Stimulated activated CD4-positive, alpha-beta T cell treated with anti-CD3 and anti-CD28 coated beads, Interleukin-4, amount 100 ng/mL, for 4 hours (primary cell): ENCODE data around the gene TRIM8.

Experiments
- DNase-seq, 2 experiments: peaks; one replicate each; pipeline ENCODE4 v3.0.0-alpha.2; 2020

TRIM8 gene

GRCh38 chr10:102616066-102616770, 28.1 kb upstream of the TRIM8 start:
- no peak for DNase-seq

GRCh38 chr10:102617041-102617440, 27.2 kb upstream of the TRIM8 start:
- no peak for DNase-seq

- DNase-seq = no peak
These were observed 26.5 kb upstream of the TRIM8 start for GRCh38 chr10:102617816-102618215.

GRCh38 chr10:102619281-102619981, 24.8 kb upstream of the TRIM8 start:
- no peak for DNase-seq

- no peak for DNase-seq
These were observed 24.1 kb upstream of the TRIM8 start for GRCh38 chr10:102620138-102620590.

GRCh38 chr10:102620591-102621442, 23.5 kb upstream of the TRIM8 start:
- DNase-seq = no peak

GRCh38 chr10:102621443-102622325, 22.6 kb upstream of the TRIM8 start:
- no peak for DNase-seq

GRCh38 chr10:102624094-102624493, 20.2 kb upstream of the TRIM8 start:
- DNase-seq = no peak

- DNase-seq = no peak
These were observed 19.3 kb upstream of the TRIM8 start for GRCh38 chr10:102624751-102625645.

- no peak for DNase-seq
These were observed 18.1 kb upstream of the TRIM8 start for GRCh38 chr10:102626026-102626685.

GRCh38 chr10:102627291-102627735, 17.0 kb upstream of the TRIM8 start:
- no peak for DNase-seq

- DNase-seq = no peak
These were observed 16.5 kb upstream of the TRIM8 start for GRCh38 chr10:102627736-102628293.

- no peak for DNase-seq
These were observed 15.8 kb upstream of the TRIM8 start for GRCh38 chr10:102628451-102628911.

- no peak for DNase-seq
These were observed 14.3 kb upstream of the TRIM8 start for GRCh38 chr10:102629661-102630614.

- DNase-seq = no peak
These were observed 13.6 kb upstream of the TRIM8 start for GRCh38 chr10:102630663-102631062.

GRCh38 chr10:102631525-102632393, 12.5 kb upstream of the TRIM8 start:
- DNase-seq = no peak

- no peak for DNase-seq
These were observed 11.7 kb upstream of the TRIM8 start for GRCh38 chr10:102632394-102633111.
